GM13977 (cell line): ENCODE measurements around the gene PIP5K1C.

Experiments used
- DNase-seq: peaks from one replicate; pipeline ENCODE4 v3.0.0; 2012; ENCODE audit warnings: low spot score
- CTCF ChIP-seq: IDR thresholded peaks from 2 replicates; pipeline ENCODE4 v1.5.1; 2012; ENCODE audit warnings: mild to moderate bottlenecking, control low read depth; ENCODE audit not compliant: insufficient read depth; ENCODE audit errors: extremely low read depth, missing control alignments
- in situ Hi-C: fragments of 300-500 bp; cut with MboI; formaldehyde crosslinking; loops from one replicate; pipeline ENCODE4 v1.12.0; 2022; ENCODE audit warnings: low sequenced_read_pairs, low pct_unique_long_range_greater_than_20kb, mixed read lengths, inconsistent platforms; ENCODE audit not compliant: unreplicated experiment

PIP5K1C gene

DNA sequence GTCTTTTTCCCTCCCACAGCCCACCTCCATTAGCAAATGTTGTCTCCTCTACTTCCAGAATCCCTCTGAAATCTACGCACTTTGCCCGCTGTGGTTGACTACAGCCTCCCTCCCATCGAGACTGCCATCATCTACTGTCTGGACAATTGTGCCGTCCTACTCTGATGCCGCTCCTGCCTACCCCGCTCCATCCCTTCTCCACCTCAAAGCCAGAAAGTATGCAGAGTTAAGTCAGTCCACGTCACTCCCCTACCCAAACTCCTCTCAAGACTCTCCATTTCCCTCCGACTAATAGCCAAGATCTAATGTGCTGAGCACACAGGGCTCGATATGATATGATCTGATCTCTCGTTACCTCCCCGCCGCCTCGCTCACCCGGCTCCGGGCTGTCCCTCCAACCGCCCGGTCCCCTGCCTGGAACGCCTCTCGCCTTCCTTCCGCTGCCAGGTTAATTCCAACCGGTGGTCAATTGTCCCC, 74.2 kb downstream of the PIP5K1C start:
- in situ Hi-C loops: no loop called here
- TF ChIP-seq CTCF: no peak
- DNase-seq: no peak

DNA sequence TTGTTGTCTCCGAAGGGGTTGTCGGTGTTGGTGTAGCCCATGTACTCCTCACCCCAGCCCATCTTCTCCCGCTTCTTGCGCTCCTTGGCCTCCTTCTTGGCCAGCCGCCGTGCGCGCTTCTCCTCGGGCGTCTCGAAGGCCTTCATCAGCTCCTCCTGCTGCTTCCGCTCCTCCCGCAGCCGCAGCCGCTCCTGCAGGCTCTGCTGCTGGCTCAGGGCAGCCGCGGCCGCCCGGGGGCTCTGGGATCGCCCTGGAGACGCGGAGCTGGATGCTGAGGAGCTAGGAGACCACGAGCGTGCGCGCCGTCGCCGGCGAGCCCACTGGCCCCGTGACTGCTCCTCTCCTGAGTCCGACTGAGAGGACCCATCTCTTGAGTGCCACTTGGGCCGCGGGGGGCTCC, 76.6 kb downstream of the PIP5K1C start:
- no peak for DNase-seq
- no peak for TF ChIP-seq CTCF
- in situ Hi-C loops: no loop called here

- no peak for TF ChIP-seq CTCF
- in situ Hi-C loops: no loop called here
- no peak for DNase-seq
Measured at GRCh38 chr19:3622224-3622623, 78.0 kb downstream of the PIP5K1C start.

GRCh38 chr19:3621689-3622088, 78.6 kb downstream of the PIP5K1C start:
- DNase-seq: no peak
- in situ Hi-C loops: no loop called here
- no peak for TF ChIP-seq CTCF

DNA sequence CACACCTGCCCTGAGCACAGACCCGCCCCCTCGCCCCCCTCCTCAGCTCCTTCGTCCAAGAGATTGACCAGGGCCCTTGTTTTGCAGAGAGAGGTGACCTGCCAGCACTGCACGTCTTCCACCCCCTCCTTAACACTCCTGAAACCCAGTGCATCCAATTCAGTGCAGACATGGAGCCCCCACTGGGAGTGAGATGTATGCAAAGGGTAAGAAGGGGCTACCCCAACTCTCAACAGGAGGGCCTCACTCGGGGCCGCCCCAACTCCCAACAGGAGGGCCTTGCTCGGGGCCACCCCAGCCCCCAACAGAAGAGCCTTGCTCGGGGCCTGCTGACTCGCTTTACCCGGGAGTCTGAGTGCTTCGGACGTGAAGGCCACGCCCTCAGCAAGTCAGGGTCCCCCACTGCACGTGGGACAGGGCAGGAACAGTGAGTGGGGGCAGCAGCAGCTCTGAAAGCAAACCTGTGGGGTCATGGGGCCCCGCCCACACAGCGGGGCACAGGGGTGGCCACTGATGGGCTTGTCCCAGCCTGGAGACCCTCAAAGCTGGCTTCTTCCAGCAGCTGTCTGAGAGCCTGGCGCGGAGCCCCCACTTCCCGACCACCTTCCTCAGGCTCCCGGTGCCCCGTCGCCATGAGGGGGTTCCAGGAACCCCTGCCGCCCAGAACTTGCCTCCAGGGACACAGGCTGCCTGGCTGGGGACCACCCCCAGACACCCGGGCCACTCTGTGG, 79.3 kb downstream of the PIP5K1C start:
- no peak for DNase-seq
- TF ChIP-seq CTCF: no peak
- in situ Hi-C loops: no loop called here

DNA sequence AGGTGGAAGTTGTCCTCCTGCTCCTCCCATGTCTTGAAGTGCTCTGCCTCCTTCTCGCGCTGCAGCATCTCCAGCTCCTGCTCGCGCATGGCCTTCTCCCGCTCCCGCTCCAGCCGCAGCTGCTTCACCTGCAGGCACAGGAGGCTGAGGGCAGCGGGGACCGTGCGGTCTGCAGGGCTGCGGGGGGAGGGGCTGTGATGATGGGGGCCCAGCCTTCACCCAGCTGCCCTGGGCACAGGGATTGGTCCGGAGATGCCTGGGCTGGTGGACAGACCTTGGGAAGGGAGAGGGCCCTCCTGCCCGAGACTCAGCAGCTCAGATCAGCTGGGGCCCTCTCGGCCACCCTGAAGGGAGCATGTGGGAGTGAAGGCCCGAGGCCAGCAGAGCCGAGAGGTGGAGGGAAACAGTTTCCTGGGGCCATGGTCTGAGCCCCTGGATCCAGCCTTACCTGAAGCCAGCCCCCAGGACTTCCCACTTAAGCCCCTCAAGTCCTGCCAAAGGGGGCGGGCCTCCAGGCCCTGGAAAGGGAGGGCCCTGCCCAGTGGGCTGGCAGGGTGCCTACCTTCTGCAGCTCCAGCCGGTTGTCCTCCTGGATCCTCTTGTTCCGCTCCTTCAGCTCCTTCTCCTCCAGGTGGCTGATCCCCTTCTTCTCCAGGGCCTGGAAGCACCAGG, 80.0 kb downstream of the PIP5K1C start:
- in situ Hi-C loops: no loop called here
- DNase-seq: no peak
- no peak for TF ChIP-seq CTCF
